Measurements from ENCODE around the gene BCL6.
A peak's percentile ranks its signal among the peaks of the same experiment; 100 is the strongest.

BCL6 gene

DNA sequence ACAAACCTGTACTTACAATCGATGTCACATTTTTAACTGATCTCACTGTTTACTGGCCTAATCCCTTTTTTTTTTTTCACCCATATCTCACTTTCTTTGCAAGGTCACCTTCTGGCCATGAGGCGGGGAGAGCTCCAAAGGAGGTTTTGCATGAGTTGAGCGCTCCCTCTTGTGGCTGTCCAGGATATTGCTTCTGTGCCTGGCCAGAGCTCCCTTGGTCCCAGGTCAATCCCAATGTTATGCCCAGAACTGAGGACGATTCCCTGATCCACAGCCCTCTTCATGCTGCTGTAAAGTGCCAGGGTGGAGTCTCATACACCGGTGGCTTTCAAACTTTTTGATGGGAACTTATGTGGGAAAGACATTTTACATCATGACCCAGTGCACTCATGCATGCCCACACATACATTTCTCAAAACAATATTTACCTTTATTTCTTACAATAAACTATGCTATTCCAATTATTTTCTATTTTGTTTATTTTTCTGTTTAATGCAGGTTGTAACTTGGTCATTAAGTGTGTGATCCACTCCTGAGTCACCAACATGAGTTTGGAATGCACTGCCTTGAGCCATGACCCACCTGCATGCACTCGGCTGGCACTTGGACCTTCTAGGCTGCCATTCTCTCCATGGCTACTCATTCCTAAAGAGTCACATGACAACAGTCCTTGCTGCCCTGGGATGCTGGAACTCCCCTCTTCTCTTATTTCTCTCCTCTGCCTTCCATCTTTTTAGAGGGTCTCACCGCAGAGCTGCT lies 65.5 kb downstream of the BCL6 start:
- peak in 52 of 56 donors; percentile 4 to 82 (median 40) for DNase-seq

DNA sequence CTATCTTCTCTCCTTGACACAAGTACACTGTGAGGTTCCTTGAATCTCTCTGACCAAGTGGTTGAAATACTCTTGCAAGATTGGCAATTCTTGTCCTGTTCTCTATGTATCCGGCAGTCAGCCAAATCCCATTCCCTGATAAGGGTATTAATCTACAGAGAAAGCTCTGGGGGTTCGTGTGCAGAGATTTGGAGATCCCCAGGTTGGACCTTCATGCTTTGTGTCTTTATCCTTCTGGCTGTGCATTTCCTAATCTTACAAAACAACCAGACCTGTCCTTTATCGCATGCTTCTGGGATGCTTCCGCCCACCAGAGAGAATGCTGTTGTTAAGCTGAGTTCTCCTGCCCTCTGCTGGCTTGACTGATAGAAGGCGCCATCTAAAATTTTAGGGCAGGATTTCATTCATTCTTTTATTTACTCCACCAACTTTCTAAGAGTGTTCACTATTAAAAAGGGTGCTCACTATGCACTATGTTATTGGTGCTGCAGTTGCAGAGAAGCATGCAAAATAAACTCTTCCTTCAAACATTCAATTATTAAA lies 66.5 kb downstream of the BCL6 start:
- peak in 28 of 56 donors; percentile 2 to 67 (median 13) for DNase-seq

DNA sequence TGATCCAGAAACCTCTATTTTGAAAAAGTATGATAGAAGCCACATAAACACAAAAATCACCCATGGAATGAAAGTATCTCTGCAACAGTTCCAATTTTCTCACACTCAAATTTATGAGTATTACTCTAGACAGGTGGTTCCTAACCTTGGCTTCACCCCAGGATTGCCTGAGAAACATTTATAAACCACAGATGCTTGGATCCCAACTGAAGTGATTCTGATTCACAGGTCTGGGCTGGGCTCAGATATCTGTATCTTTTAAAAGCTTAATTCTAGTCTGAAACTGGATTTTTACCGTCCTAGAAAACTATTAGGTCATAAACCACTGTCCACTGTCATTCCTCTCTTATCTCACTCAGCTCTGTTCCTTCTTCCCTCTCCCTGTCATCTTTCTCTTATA lies 67.7 kb downstream of the BCL6 start:
- no peak for DNase-seq

DNA sequence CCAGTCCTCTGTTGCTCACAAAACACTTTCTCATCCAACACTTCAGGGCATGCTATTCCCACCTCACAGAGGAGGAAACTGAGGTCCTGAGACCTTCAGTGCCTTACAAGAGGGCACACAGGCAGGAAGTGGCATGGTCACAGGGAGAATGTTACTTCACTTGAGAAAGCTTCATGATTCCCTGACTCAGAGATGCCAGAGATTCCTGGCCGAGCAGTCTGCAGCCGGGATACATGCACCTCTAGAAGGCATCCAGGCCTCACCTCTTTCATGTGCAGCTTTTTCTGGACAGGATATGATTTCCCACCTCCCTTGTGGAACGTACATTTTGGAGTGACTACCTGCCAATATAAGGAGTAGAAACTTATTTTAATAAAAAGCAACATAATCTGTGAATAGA lies 72.3 kb downstream of the BCL6 start:
- no peak for DNase-seq

All from amygdala (tissue), 56 donors.